DMS79 (cell line): Measurements from ENCODE around the gene ALX4.
A peak's percentile ranks its signal among the peaks of the same experiment; 100 is the strongest.

Experiments
- DNase-seq: peaks from one replicate; lab custom pipeline; 2025; lab: John Stamatoyannopoulos, UW

The ALX4 gene

GRCh38 chr11:44300844-44301563, 8.9 kb downstream of the ALX4 start:
- DNase-seq: no peak

DNA sequence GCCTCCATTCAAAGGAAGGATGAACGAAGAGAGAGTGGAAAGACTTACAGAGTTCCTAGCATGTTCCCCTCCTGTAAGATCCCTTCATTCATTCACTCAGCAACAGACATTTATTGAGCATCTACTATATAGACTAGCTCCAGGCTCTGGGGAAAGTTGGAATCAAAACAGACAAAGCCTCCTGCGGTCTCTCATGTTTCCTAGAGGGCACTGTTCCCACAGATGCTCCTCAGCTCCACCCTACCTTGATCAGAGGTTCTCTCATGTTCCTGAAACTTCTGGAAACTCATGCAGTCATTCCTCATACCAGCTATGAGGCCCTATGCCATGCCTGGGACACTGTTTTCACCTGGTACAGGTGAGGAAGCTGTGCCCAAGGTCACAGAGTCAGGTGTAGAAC, 11.1 kb downstream of the ALX4 start:
- no peak for DNase-seq

DNA sequence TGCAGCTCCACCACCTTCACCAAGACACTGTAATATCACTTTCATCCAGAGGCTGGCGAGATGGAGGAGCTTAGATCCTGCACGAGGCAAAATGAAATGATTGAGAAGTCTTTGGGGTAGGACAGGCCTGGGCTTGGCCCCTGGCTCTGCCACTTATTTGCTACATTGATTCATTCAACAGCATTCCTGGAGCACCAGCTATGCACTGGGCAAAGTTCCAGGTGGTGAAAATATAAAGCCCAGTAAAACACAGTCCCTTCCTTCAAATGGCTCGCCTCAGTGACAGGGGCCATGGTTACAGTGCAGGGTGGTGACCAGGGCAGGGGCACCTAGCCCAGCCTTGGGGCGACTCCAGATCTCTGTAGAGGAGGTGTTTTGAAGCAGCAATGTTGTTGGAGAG, 19.7 kb downstream of the ALX4 start:
- peak; percentile 43 for DNase-seq

GRCh38 chr11:44288133-44288526, 21.8 kb downstream of the ALX4 start:
- DNase-seq: no peak

GRCh38 chr11:44286911-44287310, 23.0 kb downstream of the ALX4 start:
- no peak for DNase-seq

DNA sequence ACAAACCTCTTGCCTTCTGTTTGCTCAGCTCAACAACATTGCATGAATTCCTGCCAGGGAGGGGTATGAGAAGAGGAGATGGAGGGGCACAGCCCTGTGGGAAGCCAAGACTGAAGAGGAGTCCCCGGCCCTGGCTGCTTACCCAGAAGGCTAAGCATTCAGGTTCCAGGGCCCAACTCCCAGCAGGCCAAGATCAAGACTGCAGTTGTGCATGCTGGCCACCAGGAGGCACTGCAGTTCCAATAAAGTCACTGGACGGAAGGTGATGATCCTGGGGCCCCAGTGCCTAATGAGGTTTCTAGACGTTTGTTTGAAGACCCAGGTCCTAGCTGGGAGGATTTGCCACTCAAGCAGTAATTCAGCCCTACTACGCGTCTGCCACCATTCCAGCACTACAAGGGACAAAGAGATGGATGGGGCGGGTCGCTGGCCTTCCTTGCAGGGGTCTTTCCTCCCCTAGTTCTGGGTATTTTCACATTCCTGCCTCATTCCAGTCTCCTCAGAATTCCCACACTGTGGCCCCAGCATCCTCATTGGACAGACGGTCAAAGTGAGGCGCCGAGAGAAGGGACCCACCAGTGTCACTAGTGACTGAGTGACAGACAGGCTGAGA, 23.6 kb downstream of the ALX4 start:
- peak; percentile 18 for DNase-seq

GRCh38 chr11:44285756-44286155, 24.2 kb downstream of the ALX4 start:
- no peak for DNase-seq

DNA sequence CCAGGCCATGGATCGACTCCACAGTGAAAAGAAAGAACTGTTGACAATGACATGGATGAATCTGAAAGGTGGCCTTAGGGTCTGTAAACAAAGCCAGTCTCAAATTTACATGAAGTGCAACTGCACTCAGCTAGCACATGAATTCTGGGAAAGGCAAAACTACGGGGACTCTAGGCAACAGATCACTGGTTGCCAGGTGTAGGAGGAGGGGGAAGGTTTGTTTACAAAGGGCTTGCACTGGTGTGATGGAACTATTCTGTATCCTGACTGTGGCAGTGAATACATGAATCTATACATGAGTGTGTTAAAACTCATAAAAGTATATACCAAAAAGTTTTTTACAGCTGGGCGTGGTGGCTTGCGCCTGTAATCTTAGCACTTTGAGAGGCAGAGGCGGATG, 27.3 kb downstream of the ALX4 start:
- DNase-seq: no peak

DNA sequence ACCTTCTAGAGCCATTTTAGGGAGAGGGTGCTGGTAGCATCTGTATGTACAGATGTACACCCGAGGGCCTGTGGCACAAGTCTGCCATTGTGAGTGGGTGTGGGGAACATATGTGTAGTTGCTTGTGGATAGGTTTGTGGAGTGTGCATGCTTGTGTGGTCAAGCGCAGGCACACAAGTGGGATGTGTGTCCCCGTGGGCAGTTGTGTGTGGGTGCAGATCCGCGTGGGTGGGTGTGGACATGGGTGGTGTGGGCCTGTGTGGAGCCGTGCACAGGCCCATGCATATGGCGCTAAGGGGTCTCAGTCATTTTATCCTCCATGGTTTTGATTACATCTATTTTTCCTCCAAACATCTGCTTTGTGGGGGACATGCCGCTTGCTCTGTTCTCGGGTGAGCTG, 28.8 kb downstream of the ALX4 start:
- no peak for DNase-seq

DNA sequence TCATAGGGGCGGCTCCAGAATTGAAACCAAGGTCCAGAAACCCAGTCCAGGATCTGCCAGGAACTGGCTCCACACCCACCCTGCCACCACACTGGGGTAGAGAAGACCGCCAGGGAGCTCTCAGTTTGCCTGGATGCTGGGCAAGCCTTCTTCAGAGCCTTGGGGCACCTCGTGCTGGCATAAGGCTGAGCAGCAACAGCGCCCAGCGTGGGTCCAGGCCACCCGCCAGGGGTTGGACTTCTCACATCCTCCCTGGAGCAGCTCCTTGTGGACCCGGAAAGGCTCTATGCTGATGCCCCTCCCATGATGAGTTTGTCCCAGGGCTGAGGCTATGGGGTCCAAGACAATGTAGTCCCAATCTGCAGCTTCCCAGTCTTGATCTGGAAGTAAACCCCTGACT, 29.7 kb downstream of the ALX4 start:
- DNase-seq: no peak

- no peak for DNase-seq
These were observed 30.5 kb downstream of the ALX4 start for GRCh38 chr11:44279483-44279882.

DNA sequence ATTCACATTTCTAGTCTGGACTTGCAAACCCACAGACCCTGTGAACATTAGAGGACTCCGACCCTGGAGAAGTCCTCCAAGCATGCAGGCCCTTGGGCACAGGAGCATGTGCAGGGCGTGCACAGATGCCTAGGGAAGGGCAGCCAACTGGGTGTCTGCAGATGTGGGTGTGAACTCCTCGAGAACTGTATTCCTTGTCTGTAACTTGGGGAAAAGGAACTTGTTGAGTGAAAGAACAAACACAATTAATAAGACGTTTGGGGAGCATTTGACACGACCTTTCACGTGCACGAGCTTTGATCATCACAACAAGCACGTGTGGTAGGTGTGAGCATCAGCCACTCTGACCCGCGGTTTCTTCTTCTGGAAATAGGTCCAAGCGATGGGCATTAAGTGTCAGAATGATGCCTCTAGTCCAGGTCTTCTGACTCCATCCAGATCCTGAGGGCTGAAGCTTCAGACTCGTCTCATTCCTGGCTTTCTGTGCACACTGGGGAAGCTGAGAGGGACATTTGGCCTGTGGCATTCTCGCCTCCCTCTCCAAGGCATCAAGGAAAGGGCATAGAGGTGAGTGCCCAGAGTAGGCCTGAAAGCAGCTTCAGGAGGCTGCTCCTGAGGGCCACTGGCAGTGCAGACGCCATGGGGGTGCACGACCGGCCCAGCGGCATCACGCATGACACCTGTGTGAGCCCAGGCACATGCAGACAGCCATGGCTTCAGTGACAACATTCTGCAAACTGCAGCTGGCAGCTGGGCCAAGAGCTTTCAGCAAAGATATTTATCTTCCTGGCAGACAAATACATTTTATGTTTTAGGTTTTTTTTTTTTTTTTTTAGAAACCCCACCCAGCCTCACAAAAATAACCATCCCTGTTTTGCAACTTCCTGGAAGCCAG, 32.5 kb downstream of the ALX4 start:
- DNase-seq: no peak

DNA sequence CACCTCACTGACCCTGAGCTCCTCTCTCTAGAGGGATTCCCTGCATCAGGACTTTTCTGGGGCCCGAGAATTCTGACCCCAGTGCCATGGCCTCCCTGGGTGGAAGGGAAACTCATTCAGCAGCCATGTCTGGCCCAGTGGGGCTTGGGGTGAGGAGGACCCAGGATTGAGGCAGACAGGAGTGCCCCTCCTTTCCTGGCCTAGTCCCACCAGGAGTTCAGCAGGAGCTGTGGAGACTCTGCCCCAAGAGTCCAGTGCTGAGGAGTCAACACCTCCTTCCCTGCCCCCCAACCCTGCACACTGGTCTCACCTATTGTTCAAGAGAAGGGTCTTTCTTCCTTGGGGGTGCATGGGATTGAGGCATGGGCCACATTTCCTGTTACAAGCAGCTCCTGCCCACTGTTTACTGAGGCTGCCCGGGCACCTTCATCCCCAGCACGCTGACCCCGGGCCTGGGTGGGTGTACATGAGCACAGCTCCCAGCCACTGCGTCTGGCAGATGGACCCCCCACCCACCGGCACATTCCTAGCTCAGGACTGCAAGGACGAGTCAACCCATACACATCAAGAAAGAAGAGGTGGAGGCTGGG, 33.9 kb downstream of the ALX4 start:
- DNase-seq: no peak

- DNase-seq: no peak
These were observed 34.7 kb downstream of the ALX4 start for GRCh38 chr11:44275241-44275640.

GRCh38 chr11:44274404-44274803, 35.5 kb downstream of the ALX4 start:
- DNase-seq: no peak

DNA sequence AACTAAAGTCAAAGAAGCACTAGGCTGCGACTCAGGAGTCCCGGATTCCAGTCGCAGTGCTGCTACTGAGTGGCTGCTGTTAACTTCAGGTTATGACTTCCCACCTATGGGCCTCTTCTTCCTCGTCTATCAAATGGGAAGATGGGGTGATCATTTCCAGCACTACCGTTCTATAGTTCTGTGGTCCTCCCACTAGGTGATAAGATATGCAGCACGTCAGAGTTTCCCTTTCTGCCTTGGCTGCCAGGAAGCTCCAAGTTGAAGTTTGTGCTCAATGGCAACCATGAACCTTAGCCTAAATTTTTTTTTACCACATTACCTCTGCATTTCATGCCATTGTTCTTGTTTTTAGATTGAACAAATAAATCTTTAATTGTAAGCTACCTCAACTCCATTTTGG, 38.7 kb downstream of the ALX4 start:
- no peak for DNase-seq

GRCh38 chr11:44270403-44271273, 39.3 kb downstream of the ALX4 start:
- DNase-seq: no peak

- DNase-seq: no peak
These were observed 40.3 kb downstream of the ALX4 start for GRCh38 chr11:44269369-44270351.

DNA sequence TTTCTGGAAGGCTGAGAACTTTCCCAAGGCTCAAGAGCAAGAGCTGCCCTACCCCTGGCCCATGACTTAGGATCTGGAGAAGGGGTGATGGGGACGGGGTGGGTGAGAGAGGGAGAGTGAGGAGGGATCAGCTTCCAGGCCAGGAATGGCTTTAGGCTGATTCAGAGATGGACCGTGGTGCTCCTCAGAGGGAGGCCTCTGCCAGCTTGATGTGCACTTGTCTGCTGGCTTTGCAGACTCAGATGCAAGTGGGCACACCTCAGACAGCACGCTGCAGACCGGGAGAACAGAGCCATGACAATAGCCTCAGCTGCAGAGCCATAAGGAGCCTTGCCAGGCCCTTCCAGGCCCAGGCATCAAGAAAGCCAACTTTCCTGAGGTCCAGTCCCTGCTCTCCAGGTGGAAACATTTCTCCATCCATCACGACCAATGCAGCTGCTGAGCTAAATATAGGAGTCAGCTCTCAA, 41.3 kb downstream of the ALX4 start:
- no peak for DNase-seq
